NCI-H1105 treated with DMSO at 0.1 percent for 48 hours (cell line): ENCODE results near the gene PEX7.
"Not testable (repeated sequence)": the region's sequence is repeated elsewhere in the genome, so short reads cannot be mapped to it uniquely, and the experiment has no call there.

Experiments
- DNase-seq: peaks from one replicate; lab custom pipeline; 2025; lab: John Stamatoyannopoulos, UW

The PEX7 gene, protein sequence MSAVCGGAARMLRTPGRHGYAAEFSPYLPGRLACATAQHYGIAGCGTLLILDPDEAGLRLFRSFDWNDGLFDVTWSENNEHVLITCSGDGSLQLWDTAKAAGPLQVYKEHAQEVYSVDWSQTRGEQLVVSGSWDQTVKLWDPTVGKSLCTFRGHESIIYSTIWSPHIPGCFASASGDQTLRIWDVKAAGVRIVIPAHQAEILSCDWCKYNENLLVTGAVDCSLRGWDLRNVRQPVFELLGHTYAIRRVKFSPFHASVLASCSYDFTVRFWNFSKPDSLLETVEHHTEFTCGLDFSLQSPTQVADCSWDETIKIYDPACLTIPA

DNA sequence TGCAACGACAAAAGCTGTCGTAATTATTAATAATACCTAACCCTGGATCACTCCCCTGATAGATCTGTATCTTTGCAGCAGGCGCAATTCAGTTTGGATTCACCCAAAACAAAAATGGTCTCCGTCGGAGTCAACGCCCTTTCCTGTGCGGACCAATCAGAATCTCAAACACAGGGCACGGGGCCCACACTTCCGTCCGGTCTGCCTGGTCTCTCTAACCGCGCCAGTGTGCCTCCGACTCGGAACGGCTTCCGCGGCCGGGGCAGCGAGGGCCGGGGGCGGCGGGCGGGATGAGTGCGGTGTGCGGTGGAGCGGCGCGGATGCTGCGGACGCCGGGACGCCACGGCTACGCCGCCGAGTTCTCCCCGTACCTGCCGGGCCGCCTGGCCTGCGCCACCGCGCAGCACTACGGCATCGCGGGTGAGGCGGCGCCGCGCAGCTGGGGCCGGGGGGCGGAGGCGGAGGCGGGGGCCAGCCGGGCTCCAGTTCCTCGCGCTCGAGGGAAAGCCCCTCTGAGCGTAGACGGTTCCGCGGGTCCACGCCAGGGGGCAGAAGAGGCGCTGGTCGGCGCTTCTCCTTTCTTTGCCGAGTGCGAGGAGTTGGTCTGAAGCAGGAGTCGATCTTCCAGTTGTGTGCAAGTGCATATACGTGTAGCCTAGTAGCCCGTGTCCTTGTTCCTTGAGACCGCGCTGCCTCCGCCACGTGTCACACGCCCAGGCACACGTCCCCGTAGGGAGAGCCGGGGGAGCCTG lies at the start of gene PEX7:
PEX7 (plus strand) TSS at position 217 of the 752 bp plus-strand sequence; CDS start at position 291, 74 bp downstream.
- peak; percentile 92 for DNase-seq

DNA sequence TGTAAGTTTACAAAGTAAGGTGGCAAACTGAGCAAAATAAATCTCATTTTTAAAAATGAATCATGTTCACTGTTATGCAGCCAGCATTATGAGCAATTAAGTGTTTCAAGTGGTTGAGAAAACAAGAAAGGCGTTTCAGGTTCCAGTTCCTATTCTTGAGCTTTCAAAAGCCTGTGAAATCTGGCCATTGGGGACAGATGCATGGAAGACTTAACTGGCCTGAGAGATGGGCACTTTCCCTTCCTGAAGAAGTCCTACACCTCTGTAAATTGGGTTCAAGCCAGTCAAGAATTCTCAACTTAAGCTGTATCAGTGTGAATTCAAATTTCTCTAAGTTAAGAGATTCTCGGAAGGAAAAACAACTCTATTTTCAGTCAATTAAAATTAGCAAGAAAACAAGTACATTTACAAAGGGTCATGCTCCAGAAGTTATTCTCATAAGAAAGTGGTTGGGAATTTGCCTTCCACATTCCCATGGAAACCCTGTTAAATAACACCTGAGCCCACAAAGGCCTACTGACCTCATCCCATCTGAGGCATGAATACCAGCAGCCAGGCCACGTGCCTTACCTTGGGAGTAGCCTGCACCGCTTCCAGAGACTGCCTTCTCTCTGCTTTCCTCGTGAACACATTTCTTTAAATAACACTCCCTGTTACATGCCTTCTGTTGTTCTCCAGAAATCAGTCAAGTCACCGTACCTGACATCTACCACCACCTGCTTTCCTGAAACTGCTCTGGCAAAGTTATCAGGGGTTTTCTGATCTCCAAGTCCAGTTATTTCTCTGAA lies 49.5 kb upstream of the PEX7 start:
- peak; percentile 27 for DNase-seq

DNA sequence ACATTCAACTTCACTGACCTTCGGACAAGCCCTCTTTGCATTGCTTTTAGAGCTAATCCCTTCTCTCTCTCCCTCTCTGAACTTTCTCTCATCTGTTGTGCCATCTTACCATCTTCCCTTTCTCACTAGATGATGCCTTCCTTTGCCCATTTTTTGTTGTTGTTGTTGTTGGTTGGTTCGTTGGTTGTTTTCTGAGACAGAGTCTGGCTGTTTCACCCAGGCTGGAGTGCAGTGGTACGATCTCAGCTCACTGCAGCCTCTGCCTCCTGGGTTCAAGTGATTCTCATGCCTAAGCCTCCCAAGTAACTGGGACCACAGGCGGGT lies 49.0 kb upstream of the PEX7 start:
- no peak for DNase-seq

DNA sequence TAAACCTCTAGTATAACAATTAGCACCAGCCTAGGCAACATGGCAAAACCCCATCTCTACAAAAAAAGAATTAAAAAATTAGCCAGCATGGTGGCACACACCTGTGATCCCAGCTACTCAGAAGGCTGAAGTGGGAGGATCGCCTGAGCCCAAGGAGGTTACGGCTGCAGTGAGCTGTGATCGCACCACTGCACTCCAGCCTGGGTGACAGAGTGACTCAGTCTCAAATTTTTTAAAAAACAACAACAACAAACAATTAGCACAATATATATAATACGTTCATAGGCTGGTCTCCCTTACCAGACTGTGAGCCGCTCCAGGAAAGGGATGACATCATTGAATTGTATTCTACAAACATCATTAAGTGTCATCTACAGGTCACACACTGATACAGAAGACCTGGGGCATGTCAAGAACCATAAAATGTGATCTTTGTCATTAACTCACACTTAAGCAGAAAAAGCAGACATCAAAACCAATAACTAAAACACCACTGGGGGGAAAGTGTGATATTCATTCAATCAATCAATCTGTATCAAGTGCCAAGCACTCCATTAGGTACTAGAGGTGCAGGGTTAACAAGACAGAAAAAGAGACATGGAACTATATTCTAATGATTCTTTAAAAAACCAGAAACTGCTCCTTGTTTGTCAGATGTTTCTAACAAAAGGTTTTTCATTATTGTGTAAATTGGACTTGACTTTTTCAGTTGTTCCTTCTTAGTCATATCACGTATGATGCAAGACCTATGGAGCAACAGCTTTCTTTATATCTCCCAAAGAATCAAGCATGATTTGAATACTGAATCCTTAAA lies 48.0 kb upstream of the PEX7 start:
- no peak for DNase-seq

DNA sequence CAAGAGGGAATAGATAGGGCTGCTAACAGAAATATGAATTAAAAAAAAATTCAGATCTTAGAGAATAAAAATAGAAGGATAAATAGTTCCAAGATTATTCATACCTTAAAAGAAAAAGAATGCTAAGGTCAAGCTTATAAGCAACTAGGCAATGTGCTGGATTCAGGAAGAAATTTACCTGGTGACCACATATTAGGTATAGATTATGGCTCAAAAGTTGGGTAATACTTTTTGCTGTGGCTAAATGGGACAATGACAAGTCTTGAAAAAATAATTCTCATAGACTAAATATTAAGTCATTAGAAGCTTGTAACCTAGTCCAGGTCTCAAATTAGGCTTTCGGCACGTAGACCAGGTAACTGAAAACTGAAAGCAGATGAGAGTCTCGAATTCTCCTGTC lies 47.3 kb upstream of the PEX7 start:
- no peak for DNase-seq

DNA sequence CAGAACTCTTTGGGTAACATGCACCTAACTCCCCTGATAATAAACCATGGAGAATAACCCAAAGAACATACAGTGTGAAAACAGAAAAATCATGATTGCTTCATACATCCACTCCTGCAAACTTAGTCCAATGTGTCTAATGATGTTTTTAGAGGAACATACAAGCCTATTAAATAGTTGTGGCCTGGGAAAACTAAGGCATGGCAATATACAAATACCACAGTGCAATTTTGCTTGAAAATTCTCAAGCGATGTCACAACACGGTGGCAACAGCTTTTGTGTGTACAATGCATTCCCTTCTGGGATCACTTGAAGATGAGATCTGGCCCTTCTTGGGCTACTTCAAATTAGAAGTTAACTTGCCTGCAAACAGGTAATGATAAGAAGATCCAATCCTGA lies 46.8 kb upstream of the PEX7 start:
- DNase-seq = no peak

DNA sequence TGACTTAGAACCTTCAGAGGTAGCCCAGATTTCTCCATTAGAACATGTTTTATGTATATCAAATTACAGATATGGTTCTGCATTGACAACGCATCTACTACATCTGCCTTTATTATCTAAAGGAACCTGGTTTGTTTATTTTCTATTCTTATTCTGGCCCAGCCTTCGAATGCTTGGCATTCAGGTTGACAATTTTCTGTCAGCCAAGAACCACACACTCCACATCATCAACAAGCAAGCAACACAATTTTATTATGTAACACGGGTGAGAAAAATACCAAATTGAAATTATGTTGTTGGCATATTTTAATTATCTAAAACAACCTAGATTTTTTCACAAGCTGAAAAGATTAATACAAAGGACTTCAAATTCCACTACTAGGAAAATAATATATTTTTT lies 44.7 kb upstream of the PEX7 start:
- no peak for DNase-seq

DNA sequence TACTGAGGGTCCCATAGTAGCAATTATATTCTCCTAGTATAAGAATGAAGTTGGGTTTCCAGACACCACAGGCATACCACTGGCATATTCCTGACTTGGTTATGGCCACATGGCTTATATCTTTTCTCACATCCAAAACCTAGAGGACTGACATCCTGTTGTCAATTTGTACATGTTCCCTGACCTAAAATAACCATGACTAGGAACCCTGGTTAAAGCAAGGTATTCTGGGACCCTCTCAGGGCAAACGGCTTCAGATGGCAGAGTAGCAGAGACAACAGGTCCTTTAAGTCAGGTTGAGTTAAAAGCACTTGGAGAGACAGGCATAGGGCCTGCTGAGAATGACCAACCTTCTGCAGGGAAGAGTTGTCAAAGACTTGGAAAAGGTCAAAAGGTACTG lies 42.7 kb upstream of the PEX7 start:
- no peak for DNase-seq

DNA sequence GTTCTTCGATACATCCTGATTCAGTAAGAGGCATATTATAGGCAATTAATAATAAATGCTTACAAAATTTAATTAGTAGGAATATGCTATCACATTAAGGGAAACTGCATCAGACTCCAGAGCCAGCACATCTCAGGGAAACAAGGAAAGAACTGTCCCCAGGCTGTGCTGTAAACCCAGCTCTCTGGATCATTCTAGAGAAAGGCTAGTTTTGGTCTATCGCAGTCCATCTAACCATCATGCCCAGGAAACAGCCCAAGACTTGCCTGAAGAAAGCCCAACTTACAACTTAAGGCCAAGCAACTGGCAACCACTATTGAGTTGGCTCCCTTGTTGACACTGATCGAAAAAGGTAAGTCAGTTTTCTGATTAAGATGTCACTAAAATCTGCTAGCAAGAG lies 41.4 kb upstream of the PEX7 start:
- DNase-seq = no peak

DNA sequence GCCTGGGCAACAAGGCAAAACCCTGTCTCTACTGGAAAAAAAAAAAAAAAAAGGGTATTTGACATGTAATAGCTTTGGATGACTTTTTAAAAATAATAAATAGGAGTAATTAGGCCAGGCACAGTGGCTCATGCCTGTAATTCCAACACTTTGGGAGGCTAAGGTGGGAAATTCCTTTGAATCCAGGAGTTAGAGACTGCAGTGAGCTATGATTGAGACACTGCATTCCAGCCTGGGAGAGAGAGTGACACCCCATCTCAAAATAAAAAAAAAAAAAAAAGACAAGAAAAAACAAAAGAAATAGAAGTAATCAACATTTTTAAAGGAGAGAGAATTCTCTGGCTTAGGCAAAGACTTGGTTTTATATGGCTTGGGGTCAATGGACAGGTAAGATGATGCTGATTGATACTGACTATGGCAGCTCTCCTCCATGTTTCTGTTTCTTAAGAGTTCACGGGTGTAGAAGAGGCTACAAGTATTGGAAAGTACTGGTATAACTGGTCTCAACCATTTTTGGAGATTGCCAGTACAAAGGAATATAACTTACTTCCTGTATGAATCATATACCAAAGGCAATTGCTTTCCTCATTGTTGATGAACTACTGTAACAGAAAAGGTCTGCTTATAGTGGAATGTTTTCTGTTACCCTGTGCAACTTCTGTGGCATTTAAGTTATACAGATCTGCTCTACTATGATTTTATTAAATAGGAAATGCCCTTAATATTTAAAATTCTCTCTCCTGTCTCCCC lies 40.2 kb upstream of the PEX7 start:
- no peak for DNase-seq

DNA sequence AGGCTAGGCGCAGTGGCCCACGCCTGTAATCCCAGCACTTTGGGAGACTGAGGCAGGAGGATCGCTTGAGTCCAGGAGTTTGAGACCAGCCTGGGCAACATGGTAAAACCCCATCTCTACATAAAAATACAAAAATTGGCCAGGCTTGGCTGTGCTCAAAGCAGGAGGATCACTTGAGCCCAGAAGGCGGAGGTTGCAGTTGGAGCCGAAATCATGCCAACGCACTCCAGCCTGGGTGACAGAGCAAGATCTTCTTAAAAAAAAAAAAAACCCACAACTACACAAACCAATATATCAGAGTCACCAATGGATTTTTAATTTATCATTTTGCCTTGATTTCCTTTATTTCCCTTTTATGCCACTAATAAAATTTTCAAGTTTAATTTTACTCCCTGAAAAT lies 39.4 kb upstream of the PEX7 start:
- DNase-seq = no peak

DNA sequence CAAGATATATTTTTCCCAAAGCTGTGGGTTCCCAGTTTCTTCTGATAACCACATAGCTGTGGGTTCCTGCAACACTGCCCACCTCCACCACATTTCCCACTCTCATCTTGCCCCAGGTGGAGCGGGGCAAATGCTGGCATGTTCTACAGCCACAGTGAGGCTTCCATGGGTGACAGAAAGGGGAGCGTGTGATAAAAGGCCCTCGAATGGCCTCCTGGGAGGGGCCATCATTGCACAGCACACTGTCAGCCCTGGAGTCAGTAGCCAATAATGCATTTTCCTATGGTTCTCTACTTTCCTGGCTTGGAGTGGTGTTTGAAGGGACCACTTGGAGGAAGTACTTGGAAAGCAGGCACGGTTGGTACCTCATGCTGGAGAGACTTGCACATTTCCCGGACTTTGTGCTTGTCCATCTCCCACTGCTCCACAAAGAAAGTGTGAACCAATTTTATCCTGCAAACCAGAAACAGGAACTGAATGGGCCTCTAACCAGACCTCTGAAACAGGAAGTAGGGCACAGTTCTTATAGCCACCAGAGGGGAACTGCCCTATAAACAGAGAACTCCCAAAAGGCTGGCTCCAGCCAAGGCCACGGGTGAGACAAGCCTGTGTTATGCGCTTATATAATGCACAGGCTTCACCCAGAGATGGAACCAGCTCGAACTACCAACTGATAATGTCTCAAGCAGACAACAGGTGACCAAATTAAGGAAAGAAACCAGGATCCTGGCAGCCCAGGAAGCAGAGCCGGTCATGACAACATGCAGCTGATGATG lies 38.7 kb upstream of the PEX7 start:
- DNase-seq = no peak

DNA sequence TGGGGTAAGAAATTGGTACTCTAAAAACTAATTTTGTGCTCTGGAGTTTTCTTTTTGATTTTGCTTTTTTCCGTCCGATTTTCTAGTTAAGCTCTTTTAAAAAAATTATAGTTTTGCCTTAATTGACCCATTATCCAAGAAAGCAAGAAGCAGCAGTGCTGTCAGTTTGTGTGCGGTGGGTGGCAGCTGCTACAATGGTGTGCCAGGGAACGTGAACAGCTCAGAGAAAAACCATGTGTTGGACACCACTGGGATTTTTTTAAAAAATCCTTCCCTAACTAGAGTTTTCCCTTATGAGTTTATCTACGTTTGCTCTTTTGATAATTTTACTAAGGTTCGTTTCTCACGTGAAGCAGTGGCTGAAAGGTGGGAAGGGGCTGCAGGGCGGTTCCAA lies 38.1 kb upstream of the PEX7 start:
- DNase-seq = no peak

DNA sequence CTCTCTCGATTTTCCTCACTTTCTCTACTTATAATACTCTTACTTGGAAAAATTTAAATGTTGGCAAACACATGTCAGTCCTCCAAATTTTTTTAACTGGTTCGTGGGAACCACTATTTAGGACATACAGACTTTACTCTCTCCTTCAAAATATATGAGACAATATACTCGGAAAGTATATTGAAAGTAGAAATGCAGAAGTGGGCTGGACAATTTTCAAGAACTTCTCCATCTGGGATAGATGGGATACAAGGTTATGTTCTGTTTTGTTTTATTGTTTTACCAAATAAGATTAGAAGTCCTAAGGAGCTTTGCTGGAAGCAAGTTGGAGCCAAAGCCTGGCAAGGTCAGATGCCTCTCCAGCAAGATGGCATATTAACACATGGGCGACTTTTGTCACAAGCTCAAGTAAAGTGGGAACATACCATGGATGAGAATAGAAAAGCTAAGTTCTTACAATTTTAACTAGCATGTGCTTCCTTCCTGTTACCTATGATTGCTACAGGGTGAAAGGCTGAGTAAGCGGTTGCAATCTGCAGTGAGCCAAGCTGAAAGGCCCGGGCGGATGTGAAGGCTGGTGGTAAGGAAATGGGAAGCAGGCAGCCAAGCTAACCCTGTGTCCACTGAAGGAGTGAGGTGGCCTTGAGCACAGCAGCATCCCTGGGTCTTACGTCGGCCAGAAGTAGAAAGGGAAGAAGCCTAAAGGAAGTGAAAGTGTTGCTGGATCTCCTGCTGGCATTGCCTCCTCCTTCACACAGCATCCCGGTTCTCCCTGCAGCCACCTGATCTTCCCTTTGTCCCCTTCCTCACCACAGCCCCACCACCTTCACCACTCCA lies 37.3 kb upstream of the PEX7 start:
- DNase-seq = no peak

DNA sequence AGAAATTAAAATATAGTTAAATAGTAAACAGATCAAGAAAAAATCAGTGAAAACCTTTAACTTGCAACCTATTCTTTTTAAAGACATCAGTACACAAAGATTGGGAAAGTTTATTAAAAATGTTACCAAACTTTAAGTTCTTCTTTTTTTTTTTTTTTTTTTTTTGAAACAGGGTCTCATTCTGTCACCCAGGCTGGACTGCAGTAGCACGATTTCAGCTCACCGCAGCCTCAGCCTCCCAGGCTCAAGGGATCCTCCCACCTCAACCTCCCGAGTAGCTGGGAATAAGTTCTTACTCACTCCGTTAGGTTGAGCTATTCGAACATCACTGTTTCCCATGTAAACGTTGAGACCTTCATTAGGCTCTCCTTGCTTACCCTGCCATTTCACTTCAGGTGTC lies 35.7 kb upstream of the PEX7 start:
- no peak for DNase-seq

DNA sequence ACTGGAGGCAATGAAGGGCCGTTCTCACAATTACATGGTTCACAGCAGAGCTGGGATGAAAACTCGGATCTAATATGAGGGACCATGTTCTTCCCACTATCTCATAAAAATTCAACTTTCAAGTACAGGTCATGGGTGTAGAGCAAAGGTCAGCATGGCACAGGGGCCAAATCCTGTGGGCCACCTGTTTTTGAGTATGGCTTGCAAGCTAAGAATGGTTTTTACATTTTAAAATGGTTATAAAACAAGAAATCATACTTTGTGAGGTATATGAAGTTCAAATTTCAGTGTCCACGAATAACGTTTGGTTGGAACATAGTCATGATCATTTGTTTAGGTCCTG lies 34.7 kb upstream of the PEX7 start:
- DNase-seq = no peak

DNA sequence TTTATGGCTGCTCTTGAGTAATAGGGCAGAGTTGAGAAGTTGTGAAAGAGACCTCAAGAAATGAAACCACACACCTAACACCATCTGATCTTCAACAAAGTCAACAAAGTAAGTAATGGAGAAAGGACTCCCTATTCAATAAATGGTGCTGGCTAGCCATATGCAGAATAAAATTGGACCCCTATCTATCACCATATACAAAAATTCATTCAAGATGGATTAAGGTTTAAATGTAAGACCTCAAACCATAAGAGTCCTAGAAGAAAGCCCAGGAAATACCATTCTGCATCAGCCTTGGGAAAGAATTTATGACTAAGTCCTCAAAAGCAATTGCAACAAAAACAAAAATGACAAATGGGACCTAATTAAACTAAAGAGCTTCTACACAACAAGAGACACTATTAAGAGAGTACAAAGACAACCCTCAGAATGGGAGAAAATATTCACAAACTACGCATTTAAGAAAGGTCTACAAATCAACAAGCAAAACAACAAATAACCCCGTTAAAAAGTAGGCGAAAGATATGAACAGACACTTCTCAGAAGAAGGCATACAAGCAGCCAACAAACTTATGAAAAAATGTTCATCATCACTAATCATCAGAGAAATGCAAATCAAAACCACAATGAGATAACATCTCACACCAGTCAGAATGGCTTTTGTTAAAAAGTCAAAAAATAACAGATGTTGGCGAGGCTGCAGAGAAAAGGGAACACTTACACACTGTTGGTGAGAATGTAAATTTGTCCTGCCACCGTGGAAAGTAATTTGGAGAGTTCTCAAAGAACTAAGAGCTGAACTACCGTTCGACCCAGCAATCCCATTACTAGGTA lies 34.1 kb upstream of the PEX7 start:
- no peak for DNase-seq

DNA sequence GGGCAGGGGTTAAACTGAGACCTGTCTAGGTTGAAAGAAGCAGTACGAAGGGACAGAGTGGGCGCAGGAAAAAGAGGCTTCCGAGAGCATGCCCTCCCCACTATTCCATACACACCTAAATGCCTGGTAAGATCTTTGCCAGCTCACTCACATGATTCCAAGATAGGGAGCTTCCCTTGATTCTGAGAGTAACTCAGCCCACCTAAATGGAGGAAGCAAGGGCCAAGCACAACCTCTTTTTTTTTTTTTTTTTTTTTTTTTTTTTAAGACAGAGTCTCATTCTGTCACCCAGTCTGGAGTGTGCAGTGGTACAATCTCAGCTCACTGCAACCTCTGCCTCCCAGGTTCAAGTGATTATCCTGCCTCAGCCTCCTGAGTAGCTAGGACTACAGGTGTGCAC lies 33.0 kb upstream of the PEX7 start:
- DNase-seq = not testable (repeated sequence)
